GM12878 (cell line): ENCODE results near the gene ETF1. TPM values are rescaled to one million over a fixed set of nuclear protein-coding genes. Genes with fewer than 3 reads are reported as not detected.

ENCODE experiments used
- ATF7 ChIP-seq: fragments of 450-650 bp; IDR thresholded peaks from 2 replicates; pipeline ENCODE4 v1.6.1; 2016; ENCODE audit warnings: low read depth, mild to moderate bottlenecking
- BHLHE40 ChIP-seq, 2 experiments: fragments of 450-650 bp in 1 of 2; IDR thresholded peaks; 2 replicates each; pipeline ENCODE4 v1.6.1; 2011 to 2017; ENCODE audit warnings: low read depth in 2 of 2, borderline replicate concordance in 1 of 2, improper control_type of control experiment in 1 of 2, low read length in 1 of 2, mild to moderate bottlenecking in 1 of 2
- CHD2 ChIP-seq: IDR thresholded peaks from 2 replicates; pipeline ENCODE4 v1.6.1; 2011; ENCODE audit warnings: low read depth, low read length, improper control_type of control experiment, borderline replicate concordance
- EED ChIP-seq: sonication (generic); IDR thresholded peaks from 2 replicates; pipeline ENCODE4 v1.6.1; 2016; ENCODE audit warnings: antibody characterized with exemption, low read depth
- EGR1 ChIP-seq, 2 experiments: IDR thresholded peaks; 1 replicate in 1 of 2; 2 replicates in 1 of 2; pipeline ENCODE4 v1.6.1; 2011 to 2012; ENCODE audit warnings: low read depth in 2 of 2, low read length in 2 of 2, borderline replicate concordance in 1 of 2, mild to moderate bottlenecking in 1 of 2, moderate library complexity in 1 of 2
- IKZF1 ChIP-seq: fragments of 450-650 bp; conservative IDR thresholded peaks from 2 replicates; pipeline ENCODE4 v1.6.1; 2017; ENCODE audit warnings: antibody characterized with exemption, mild to moderate bottlenecking
- IKZF2 ChIP-seq, 2 experiments: fragments of 450-650 bp; IDR thresholded peaks; 2 replicates each; pipeline ENCODE4 v1.6.1; 2017; ENCODE audit warnings: mild to moderate bottlenecking in 2 of 2, moderate library complexity in 2 of 2
- IRF4 ChIP-seq: IDR thresholded peaks from 2 replicates; pipeline ENCODE4 v1.6.1; 2011; ENCODE audit warnings: low read depth, low read length
- JUND ChIP-seq: IDR thresholded peaks from 2 replicates; pipeline ENCODE4 v1.6.1; 2012; ENCODE audit warnings: low read depth, mild to moderate bottlenecking, low read length, improper control_type of control experiment, moderate library complexity
- MXI1 ChIP-seq: fragments of 150-350 bp; IDR thresholded peaks from 2 replicates; pipeline ENCODE4 v1.6.1; 2011; ENCODE audit warnings: low read depth, mild to moderate bottlenecking, inconsistent platforms, low read length, improper control_type of control experiment
- NFYA ChIP-seq: IDR thresholded peaks from 2 replicates; pipeline ENCODE4 v1.6.1; 2011; ENCODE audit warnings: low read depth, mild to moderate bottlenecking, low read length, improper control_type of control experiment, borderline replicate concordance
- NR2F1 ChIP-seq: fragments of 450-650 bp; conservative IDR thresholded peaks from 2 replicates; pipeline ENCODE4 v1.6.1; 2017; ENCODE audit warnings: mild to moderate bottlenecking
- POLR2AphosphoS5 ChIP-seq: IDR thresholded peaks from 2 replicates; pipeline ENCODE4 v1.6.1; 2011; ENCODE audit warnings: mild to moderate bottlenecking, low read length, inconsistent platforms
- POU2F2 ChIP-seq: IDR thresholded peaks from 3 replicates; pipeline ENCODE4 v1.6.1; 2011; ENCODE audit warnings: low read depth, mild to moderate bottlenecking, low read length, borderline replicate concordance
- RELA ChIP-seq: fragments of 450-650 bp; IDR thresholded peaks from 2 replicates; pipeline ENCODE4 v1.8.0; 2014; ENCODE audit warnings: borderline replicate concordance; ENCODE audit not compliant: partially characterized antibody
- SMAD1 ChIP-seq: fragments of 450-650 bp; IDR thresholded peaks from 2 replicates; pipeline ENCODE4 v1.6.1; 2018; ENCODE audit warnings: mild to moderate bottlenecking, low read depth; ENCODE audit not compliant: partially characterized antibody
- SMAD5 ChIP-seq: IDR thresholded peaks from 2 replicates; pipeline ENCODE4 v1.6.1; 2016; ENCODE audit warnings: antibody characterized with exemption, low read depth
- SMARCA5 ChIP-seq: fragments of 450-650 bp; IDR thresholded peaks from 2 replicates; pipeline ENCODE4 v1.6.1; 2017; ENCODE audit warnings: mild to moderate bottlenecking
- SRF ChIP-seq, 2 experiments: IDR thresholded peaks; 2 replicates each; pipeline ENCODE4 v1.6.1; 2011; ENCODE audit warnings: low read depth in 2 of 2, low read length in 2 of 2, mild to moderate bottlenecking in 1 of 2, moderate library complexity in 1 of 2
- SUZ12 ChIP-seq: fragments of 200-600 bp; sonication (generic); IDR thresholded peaks from one replicate; pipeline ENCODE4 v1.6.1; 2018; ENCODE audit warnings: antibody characterized with exemption, mild to moderate bottlenecking; ENCODE audit not compliant: unreplicated experiment
- ZNF384 ChIP-seq: IDR thresholded peaks from 2 replicates; pipeline ENCODE4 v1.6.1; 2012; ENCODE audit warnings: low read depth, mild to moderate bottlenecking, low read length, improper control_type of control experiment, borderline replicate concordance
- polyA plus RNA-seq, 11 experiments: library from polyadenylated mRNA; depleted of rRNA in 4 of 11; unstranded in 6 of 11; stranded (reverse) in 5 of 11; fragments of >200 nt; fragmentation: Nextera tagmentation in 4 of 11; fragmentation: Illumina TruSeq in 1 of 11; extraction: Ambion mirVana in 4 of 11; extraction: Trizol in 1 of 11; gene quantifications; 1 replicate in 1 of 11; 2 replicates in 10 of 11; pipeline versions ENCODE4 v1.2.1 to v1.2.3, GENCODE V29; 2011 to 2016; ENCODE audit warnings: inconsistent platforms in 2 of 11, missing spikeins in 2 of 11, low read depth in 1 of 11
- total RNA-seq, 4 experiments: library from RNA; depleted of rRNA in 3 of 4; stranded (reverse); fragments of >200 nt in 3 of 4; fragmentation: Illumina TruSeq in 1 of 4; extraction: Trizol in 1 of 4; gene quantifications; 2 replicates each; pipeline versions ENCODE4 v1.2.1 to v1.2.3, GENCODE V29; 2013 to 2021
- TF ChIP-seq, protein P1 (sequence below): fragments of 450-650 bp; IDR thresholded peaks from 2 replicates; pipeline ENCODE4 v1.6.1; 2018; ENCODE audit warnings: mild to moderate bottlenecking, low read depth, moderate library complexity; ENCODE audit not compliant: partially characterized antibody
- TF ChIP-seq, protein P2 (sequence below): IDR thresholded peaks from 2 replicates; pipeline ENCODE4 v1.6.1; 2012; ENCODE audit warnings: low read length, inconsistent platforms
- TF ChIP-seq, protein P3 (sequence below): IDR thresholded peaks from 2 replicates; pipeline ENCODE4 v1.6.1; 2011; ENCODE audit warnings: low read depth, mild to moderate bottlenecking, low read length, moderate library complexity, borderline replicate concordance; ENCODE audit errors: extremely low read depth

Gene ETF1
- total and polyA plus RNA-seq, 10 of the 15 experiments (the other 5 are each of a cell fraction or from before 2014, with no cell fraction given) = 29.8 to 145 (median 108) TPM

DNA sequence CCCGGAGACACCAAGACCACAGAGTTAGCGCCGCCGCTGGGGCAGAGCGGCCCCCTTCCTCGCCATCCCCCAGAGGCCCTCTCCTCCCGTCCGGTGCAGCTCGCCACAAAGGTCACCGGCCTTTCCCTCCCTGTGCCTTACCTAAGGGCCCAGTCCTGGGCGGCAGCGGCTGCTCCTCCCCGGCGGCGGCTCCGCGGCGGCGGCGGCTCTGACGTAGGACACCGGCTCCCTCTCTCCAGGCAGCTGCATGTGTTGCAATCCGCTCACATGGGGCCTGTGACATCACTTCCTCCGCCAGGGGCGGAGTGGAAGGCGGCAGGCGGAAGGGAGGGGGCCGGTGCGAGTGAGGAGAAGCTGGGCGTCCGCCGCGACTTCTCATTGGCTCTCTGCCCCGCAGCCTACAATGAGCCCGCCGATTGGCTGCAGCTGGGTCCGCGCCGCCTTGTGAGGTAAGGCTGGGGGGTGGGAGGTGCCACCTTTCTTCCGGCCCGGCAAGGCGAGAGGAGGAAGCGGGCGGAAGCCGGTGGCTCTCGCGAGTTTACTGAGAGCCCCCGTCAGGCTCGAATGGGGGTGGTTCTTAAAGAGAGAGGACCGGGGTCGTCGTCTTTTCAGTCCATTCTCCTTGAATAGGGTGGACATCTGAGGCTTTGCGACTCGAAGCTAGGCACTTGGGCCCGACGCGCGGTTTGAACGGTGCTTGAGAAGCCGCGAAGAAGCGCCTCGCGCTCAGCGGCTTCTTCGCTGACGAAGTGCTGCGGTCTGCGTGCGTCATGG, at the start of gene ETF1 (continued):
- peak; percentile 37 to 42; a peak in 1 of 4 replicates for TF ChIP-seq IKZF2 (IDR thresholded peaks at IDR 0.05)
- peak; percentile 91 for TF ChIP-seq MXI1
- peak; percentile 80 for TF ChIP-seq POLR2AphosphoS5
- peak; percentile 99 for TF ChIP-seq CHD2
- TF ChIP-seq SUZ12 = no peak
- TF ChIP-seq NFYA = no peak
- TF ChIP-seq IRF4 = no peak
- no peak for TF ChIP-seq EED
- TF ChIP-seq, protein P1, sequence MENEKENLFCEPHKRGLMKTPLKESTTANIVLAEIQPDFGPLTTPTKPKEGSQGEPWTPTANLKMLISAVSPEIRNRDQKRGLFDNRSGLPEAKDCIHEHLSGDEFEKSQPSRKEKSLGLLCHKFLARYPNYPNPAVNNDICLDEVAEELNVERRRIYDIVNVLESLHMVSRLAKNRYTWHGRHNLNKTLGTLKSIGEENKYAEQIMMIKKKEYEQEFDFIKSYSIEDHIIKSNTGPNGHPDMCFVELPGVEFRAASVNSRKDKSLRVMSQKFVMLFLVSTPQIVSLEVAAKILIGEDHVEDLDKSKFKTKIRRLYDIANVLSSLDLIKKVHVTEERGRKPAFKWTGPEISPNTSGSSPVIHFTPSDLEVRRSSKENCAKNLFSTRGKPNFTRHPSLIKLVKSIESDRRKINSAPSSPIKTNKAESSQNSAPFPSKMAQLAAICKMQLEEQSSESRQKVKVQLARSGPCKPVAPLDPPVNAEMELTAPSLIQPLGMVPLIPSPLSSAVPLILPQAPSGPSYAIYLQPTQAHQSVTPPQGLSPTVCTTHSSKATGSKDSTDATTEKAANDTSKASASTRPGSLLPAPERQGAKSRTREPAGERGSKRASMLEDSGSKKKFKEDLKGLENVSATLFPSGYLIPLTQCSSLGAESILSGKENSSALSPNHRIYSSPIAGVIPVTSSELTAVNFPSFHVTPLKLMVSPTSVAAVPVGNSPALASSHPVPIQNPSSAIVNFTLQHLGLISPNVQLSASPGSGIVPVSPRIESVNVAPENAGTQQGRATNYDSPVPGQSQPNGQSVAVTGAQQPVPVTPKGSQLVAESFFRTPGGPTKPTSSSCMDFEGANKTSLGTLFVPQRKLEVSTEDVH = no peak
- 0 out of 3 replicates have a peak, but pooled peaks have one; percentile 7 for TF ChIP-seq POU2F2
- peak in 1 of 2 experiments; percentile 72 for TF ChIP-seq BHLHE40 (IDR thresholded peaks at IDR 0.05; ENCODE audit: borderline replicate concordance in 1 of 2, low read depth in 2 of 2, low read length in 1 of 2)
- peak; percentile 77 for TF ChIP-seq IKZF1
- TF ChIP-seq, protein P2, sequence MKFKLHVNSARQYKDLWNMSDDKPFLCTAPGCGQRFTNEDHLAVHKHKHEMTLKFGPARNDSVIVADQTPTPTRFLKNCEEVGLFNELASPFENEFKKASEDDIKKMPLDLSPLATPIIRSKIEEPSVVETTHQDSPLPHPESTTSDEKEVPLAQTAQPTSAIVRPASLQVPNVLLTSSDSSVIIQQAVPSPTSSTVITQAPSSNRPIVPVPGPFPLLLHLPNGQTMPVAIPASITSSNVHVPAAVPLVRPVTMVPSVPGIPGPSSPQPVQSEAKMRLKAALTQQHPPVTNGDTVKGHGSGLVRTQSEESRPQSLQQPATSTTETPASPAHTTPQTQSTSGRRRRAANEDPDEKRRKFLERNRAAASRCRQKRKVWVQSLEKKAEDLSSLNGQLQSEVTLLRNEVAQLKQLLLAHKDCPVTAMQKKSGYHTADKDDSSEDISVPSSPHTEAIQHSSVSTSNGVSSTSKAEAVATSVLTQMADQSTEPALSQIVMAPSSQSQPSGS = 0 out of 2 replicates have a peak, but pooled peaks have one; percentile 43
- TF ChIP-seq RELA = peak; percentile 76
- no peak for TF ChIP-seq SMAD1
- TF ChIP-seq, protein P3, sequence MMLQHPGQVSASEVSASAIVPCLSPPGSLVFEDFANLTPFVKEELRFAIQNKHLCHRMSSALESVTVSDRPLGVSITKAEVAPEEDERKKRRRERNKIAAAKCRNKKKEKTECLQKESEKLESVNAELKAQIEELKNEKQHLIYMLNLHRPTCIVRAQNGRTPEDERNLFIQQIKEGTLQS = no peak
- TF ChIP-seq ATF7 = peak; percentile 89
- peak; percentile 14 to 24; a peak in 1 of 4 replicates for TF ChIP-seq SRF (IDR thresholded peaks at IDR 0.05; ENCODE audit: low read depth in 2 of 2, low read length in 2 of 2)
- peak in 1 of 2 experiments; percentile 51; a peak in 1 of 3 replicates for TF ChIP-seq EGR1 (IDR thresholded peaks at IDR 0.05; ENCODE audit: borderline replicate concordance in 1 of 2, low read depth in 2 of 2, low read length in 2 of 2)
- TF ChIP-seq ZNF384 = no peak
- TF ChIP-seq JUND = no peak
- TF ChIP-seq SMARCA5 = no peak
- peak; percentile 68 for TF ChIP-seq NR2F1
- peak; percentile 59 for TF ChIP-seq SMAD5
